ENCODE results near the gene RGS2.

Gene RGS2

GRCh38 chr1:192831706-192832355 is 23.0 kb downstream of the RGS2 start:
- Histone ChIP-seq H3K79me2 (ENCODE audit: low read length) (no peaks in the 10 kb centered on the region), H2AFZ (ENCODE audit: low read length) (no peak overlapping the region), H3K27ac (ENCODE audit: low read length) (no peak overlapping the region), H3K4me2 (ENCODE audit: low read depth, low read length) (no peak overlapping the region), H4K20me1 (ENCODE audit: insufficient read depth, low read length) (no peaks in the 10 kb centered on the region), H3K9me3 (replicated peaks; ENCODE audit: insufficient read depth, low read length) (no peaks in the 10 kb centered on the region), H3K9ac (ENCODE audit: low read length) (no peak overlapping the region), H3K27me3 (replicated peaks; ENCODE audit: insufficient read depth, low read length) (no peaks in the 10 kb centered on the region), H3K4me1 (ENCODE audit: low read length) (peaks cover 2% of the 10 kb centered on the region), H3K4me3 (ENCODE audit: low read length) (no peak overlapping the region), H3F3A (ENCODE audit: insufficient read depth, low read length) (no peaks in the 10 kb centered on the region), H3K36me3 (replicated peaks; ENCODE audit: insufficient read depth, low read length) (no peaks in the 10 kb centered on the region), H3K9me2 (replicated peaks; ENCODE audit: insufficient read depth, low read length) (no peaks in the 10 kb centered on the region)
- TF ChIP-seq EZH2 (optimal IDR thresholded peaks at IDR 0.05; ENCODE audit: low read depth, low read length): no peak
- TF ChIP-seq EZH2phosphoT487 (IDR thresholded peaks at IDR 0.05; ENCODE audit: low read length): no peak
- TF ChIP-seq, protein P1, sequence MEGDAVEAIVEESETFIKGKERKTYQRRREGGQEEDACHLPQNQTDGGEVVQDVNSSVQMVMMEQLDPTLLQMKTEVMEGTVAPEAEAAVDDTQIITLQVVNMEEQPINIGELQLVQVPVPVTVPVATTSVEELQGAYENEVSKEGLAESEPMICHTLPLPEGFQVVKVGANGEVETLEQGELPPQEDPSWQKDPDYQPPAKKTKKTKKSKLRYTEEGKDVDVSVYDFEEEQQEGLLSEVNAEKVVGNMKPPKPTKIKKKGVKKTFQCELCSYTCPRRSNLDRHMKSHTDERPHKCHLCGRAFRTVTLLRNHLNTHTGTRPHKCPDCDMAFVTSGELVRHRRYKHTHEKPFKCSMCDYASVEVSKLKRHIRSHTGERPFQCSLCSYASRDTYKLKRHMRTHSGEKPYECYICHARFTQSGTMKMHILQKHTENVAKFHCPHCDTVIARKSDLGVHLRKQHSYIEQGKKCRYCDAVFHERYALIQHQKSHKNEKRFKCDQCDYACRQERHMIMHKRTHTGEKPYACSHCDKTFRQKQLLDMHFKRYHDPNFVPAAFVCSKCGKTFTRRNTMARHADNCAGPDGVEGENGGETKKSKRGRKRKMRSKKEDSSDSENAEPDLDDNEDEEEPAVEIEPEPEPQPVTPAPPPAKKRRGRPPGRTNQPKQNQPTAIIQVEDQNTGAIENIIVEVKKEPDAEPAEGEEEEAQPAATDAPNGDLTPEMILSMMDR (IDR thresholded peaks at IDR 0.05; ENCODE audit: low read length): no peak
- DNase-seq: no peak

GRCh38 chr1:192832492-192832891 is 23.7 kb downstream of the RGS2 start:
- Histone ChIP-seq H3K4me2 (ENCODE audit: low read depth, low read length) (no peak overlapping the region), H3K27me3 (replicated peaks; ENCODE audit: insufficient read depth, low read length) (no peaks in the 10 kb centered on the region), H3F3A (ENCODE audit: insufficient read depth, low read length) (no peaks in the 10 kb centered on the region), H2AFZ (ENCODE audit: low read length) (no peak overlapping the region), H3K4me3 (ENCODE audit: low read length) (no peak overlapping the region), H4K20me1 (ENCODE audit: insufficient read depth, low read length) (no peaks in the 10 kb centered on the region), H3K36me3 (replicated peaks; ENCODE audit: insufficient read depth, low read length) (no peaks in the 10 kb centered on the region), H3K27ac (ENCODE audit: low read length) (no peak overlapping the region), H3K9ac (ENCODE audit: low read length) (no peak overlapping the region), H3K4me1 (ENCODE audit: low read length) (no peaks in the 10 kb centered on the region), H3K9me3 (replicated peaks; ENCODE audit: insufficient read depth, low read length) (no peaks in the 10 kb centered on the region), H3K9me2 (replicated peaks; ENCODE audit: insufficient read depth, low read length) (no peaks in the 10 kb centered on the region), H3K79me2 (ENCODE audit: low read length) (no peaks in the 10 kb centered on the region)
- DNase-seq: no peak
- TF ChIP-seq EZH2phosphoT487 (IDR thresholded peaks at IDR 0.05; ENCODE audit: low read length): no peak
- TF ChIP-seq EZH2 (optimal IDR thresholded peaks at IDR 0.05; ENCODE audit: low read depth, low read length): no peak
- TF ChIP-seq, protein P1 (IDR thresholded peaks at IDR 0.05; ENCODE audit: low read length): no peak

- TF ChIP-seq EZH2 (optimal IDR thresholded peaks at IDR 0.05; ENCODE audit: low read depth, low read length) (no peak), EZH2phosphoT487 (IDR thresholded peaks at IDR 0.05; ENCODE audit: low read length) (no peak)
- TF ChIP-seq, protein P1 (IDR thresholded peaks at IDR 0.05; ENCODE audit: low read length): no peak
- no peak overlapping the region for H2AFZ ChIP-seq (ENCODE audit: low read length)
Measured at GRCh38 chr1:192835116-192835515, 26.3 kb downstream of the RGS2 start.

More at GRCh38 chr1:192835116-192835515, 26.3 kb downstream of the RGS2 start:
- H3K4me3 ChIP-seq (ENCODE audit: low read length): no peak overlapping the region
- H3K9me3 ChIP-seq (replicated peaks; ENCODE audit: insufficient read depth, low read length): no peaks in the 10 kb centered on the region
- H3K27ac ChIP-seq (ENCODE audit: low read length): no peak overlapping the region
- no peak overlapping the region for H3K9ac ChIP-seq (ENCODE audit: low read length)
- H3K36me3 ChIP-seq (replicated peaks; ENCODE audit: insufficient read depth, low read length): no peaks in the 10 kb centered on the region
- no peak overlapping the region for H3K4me2 ChIP-seq (ENCODE audit: low read depth, low read length)
- H3F3A ChIP-seq (ENCODE audit: insufficient read depth, low read length): no peaks in the 10 kb centered on the region
- no peaks in the 10 kb centered on the region for H3K9me2 ChIP-seq (replicated peaks; ENCODE audit: insufficient read depth, low read length)
- H3K79me2 ChIP-seq (ENCODE audit: low read length): no peaks in the 10 kb centered on the region
- H3K4me1 ChIP-seq (ENCODE audit: low read length): peaks cover 8% of the 10 kb centered on the region
- no peaks in the 10 kb centered on the region for H3K27me3 ChIP-seq (replicated peaks; ENCODE audit: insufficient read depth, low read length)
- DNase-seq: no peak
- H4K20me1 ChIP-seq (ENCODE audit: insufficient read depth, low read length): no peaks in the 10 kb centered on the region
